Colonic mucosa (tissue), 4 donors: ENCODE measurements around the gene RTP4. TPM values are rescaled to one million over a fixed set of nuclear protein-coding genes. Genes with fewer than 3 reads are reported as not detected.

Experiments
- DNase-seq: peaks from one replicate; pipeline ENCODE4 v3.0.0-alpha.2; 2020
- H3K27ac ChIP-seq: fragments of 200-600 bp; one replicate; pipeline ENCODE4 v1.8.0; 2021
- H3K27me3 ChIP-seq: fragments of 200-600 bp; one replicate; pipeline ENCODE4 v1.8.0; 2021
- H3K36me3 ChIP-seq: fragments of 200-600 bp; one replicate; pipeline ENCODE4 v1.8.0; 2021
- H3K4me1 ChIP-seq: fragments of 200-600 bp; one replicate; pipeline ENCODE4 v1.8.0; 2021; ENCODE audit warnings: mild to moderate bottlenecking
- H3K4me3 ChIP-seq: fragments of 200-600 bp; one replicate; pipeline ENCODE4 v1.8.0; 2021
- H3K9ac ChIP-seq, 2 donors: one replicate each; pipeline ENCODE4 v1.7.0; 2013; ENCODE audit warnings: control low read depth in 2 of 2, low read depth in 2 of 2, low read length in 2 of 2
- H3K9me3 ChIP-seq: fragments of 200-600 bp; one replicate; pipeline ENCODE4 v1.8.0; 2021
- intact Hi-C: fragments of 100-400 bp; cut with DNase I; formaldehyde crosslinking; loops from one replicate; pipeline ENCODE4 v1.14.1; 2022
- total RNA-seq, 2 donors: library from RNA; stranded (reverse); fragmentation: NEBNext Ultra II Directional in 1 of 2; extraction: Animal tissue kit (Norgen Biotek cat#: 25700) in 1 of 2; gene quantifications; one replicate each; pipeline ENCODE4 v1.2.1, GENCODE V29; 2021
- TF ChIP-seq, protein P1 (sequence below): fragments of 200-600 bp; IDR thresholded peaks from one replicate; pipeline ENCODE4 v1.8.0; 2022; ENCODE audit warnings: antibody characterized with exemption, mild to moderate bottlenecking
- donor health status: healthy.
- donor health status: DM: no; HTN: no; CAD: no.
- donor health status: DM: no; HTN: no; CAD: no.

The RTP4 gene
- total RNA-seq, 2 donors from 2014 or later, result 4.3 to 5.3 TPM

DNA sequence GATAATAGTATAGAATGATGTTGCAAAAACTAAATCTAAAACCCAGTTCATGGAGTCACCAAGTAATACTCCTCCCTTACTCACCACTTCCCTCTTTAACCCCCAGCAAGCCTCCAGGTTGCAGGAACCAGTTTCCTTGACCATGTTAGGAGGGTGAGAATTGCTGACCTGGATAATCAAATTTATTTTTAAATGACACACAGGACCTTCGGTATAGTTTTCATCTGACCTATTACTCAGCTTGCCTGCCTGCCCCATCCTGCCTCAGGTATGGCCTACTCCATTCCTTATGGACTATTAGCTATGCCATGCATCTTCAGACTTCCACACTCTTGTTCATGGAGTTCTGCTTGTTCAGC is 883 bp downstream of the RTP4 start:
- H3K27ac ChIP-seq, result peak overlapping the region; percentile 86
- TF ChIP-seq, protein P1, sequence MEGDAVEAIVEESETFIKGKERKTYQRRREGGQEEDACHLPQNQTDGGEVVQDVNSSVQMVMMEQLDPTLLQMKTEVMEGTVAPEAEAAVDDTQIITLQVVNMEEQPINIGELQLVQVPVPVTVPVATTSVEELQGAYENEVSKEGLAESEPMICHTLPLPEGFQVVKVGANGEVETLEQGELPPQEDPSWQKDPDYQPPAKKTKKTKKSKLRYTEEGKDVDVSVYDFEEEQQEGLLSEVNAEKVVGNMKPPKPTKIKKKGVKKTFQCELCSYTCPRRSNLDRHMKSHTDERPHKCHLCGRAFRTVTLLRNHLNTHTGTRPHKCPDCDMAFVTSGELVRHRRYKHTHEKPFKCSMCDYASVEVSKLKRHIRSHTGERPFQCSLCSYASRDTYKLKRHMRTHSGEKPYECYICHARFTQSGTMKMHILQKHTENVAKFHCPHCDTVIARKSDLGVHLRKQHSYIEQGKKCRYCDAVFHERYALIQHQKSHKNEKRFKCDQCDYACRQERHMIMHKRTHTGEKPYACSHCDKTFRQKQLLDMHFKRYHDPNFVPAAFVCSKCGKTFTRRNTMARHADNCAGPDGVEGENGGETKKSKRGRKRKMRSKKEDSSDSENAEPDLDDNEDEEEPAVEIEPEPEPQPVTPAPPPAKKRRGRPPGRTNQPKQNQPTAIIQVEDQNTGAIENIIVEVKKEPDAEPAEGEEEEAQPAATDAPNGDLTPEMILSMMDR, result no peak

DNA sequence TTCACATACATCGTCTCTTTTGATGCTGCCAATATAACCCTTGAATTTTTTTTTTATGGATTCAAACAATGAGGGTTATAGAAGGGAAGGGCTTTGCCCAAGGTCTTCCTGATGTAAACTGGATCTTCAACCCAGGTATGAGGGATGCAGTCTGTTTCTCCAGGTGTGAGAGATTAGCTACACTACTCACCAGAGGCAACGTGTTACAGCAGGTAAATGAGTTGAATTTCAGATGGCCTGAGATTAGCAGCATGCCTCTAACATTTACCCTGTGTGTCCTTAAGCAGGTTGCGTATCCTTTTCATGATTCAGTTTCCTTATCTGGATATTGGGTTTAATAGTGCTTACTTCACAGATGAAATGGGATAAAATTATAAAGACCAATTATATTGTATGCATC is 1.9 kb downstream of the RTP4 start:
- DNase-seq, result no peak
- Histone ChIP-seq H3K36me3 (no peaks in the 10 kb centered on the region), H3K4me1 (no peaks in the 10 kb centered on the region), H3K27me3 (no peaks in the 10 kb centered on the region), H3K9ac (no peak overlapping the region), H3K27ac (no peak overlapping the region), H3K9me3 (no peaks in the 10 kb centered on the region), H3K4me3 (no peak overlapping the region)
- intact Hi-C loops, result no loop called here
- TF ChIP-seq, protein P1, result no peak

More for the DNA sequence above, 883 bp downstream of the RTP4 start:
- intact Hi-C loops, result no loop called here
- H3K4me1 ChIP-seq, result no peaks in the 10 kb centered on the region
- H3K27me3 ChIP-seq, result no peaks in the 10 kb centered on the region
- DNase-seq, result no peak
- H3K36me3 ChIP-seq, result no peaks in the 10 kb centered on the region
- H3K9ac ChIP-seq, result peak overlapping the region; percentile 66 to 91
- peak overlapping the region; percentile 41 for H3K4me3 ChIP-seq
- H3K9me3 ChIP-seq, result no peaks in the 10 kb centered on the region

DNA sequence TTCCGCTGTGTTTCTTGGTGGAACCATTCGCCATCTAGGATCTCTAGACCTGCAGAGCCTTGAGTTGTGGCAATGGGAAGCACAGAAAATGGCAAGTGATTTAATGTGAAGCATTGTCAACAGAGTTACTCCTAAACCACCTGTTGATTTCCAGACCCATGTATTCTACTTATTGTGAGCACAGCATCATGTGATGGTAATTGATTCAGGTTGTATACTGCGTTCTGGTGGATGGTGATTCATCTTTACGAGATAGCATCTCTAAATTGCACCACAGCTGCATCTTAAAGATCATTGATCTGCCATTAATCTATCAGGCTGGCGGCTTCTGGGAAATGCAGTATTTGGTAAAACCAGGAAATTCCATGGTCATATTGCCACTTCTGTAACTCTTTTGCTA is 7.4 kb downstream of the RTP4 start:
- no peaks in the 10 kb centered on the region for H3K36me3 ChIP-seq
- DNase-seq, result no peak
- intact Hi-C loops, result no loop called here
- no peak overlapping the region for H3K4me3 ChIP-seq
- no peaks in the 10 kb centered on the region for H3K27me3 ChIP-seq
- no peaks in the 10 kb centered on the region for H3K4me1 ChIP-seq
- H3K9me3 ChIP-seq, result no peaks in the 10 kb centered on the region
- H3K9ac ChIP-seq, result no peak overlapping the region
- no peak overlapping the region for H3K27ac ChIP-seq
- TF ChIP-seq, protein P1, result no peak

DNA sequence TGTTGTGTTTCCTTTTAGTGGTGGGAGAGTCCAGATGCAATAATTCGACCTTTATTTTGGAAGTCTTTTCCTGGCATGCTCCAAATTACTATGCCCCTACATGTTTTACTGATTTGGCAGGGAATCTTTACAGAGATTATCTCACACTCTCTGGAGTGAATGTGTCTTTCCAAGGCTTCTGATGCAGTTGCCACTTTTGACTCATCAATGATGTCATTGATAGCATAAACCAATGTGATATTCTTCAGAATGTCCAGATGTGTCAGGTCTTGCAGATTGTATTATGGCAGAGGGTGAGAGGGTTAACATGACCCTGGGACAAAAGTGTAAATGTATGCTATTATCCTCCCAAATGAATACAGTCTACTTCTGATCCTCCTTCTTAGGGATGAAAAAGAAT is 9.7 kb downstream of the RTP4 start:
- Histone ChIP-seq H3K4me1 (no peaks in the 10 kb centered on the region), H3K27me3 (no peaks in the 10 kb centered on the region), H3K9me3 (no peaks in the 10 kb centered on the region), H3K9ac (no peak overlapping the region), H3K36me3 (no peaks in the 10 kb centered on the region), H3K27ac (no peak overlapping the region), H3K4me3 (no peak overlapping the region)
- TF ChIP-seq, protein P1, result no peak
- no peak for DNase-seq
- intact Hi-C loops, result no loop called here

DNA sequence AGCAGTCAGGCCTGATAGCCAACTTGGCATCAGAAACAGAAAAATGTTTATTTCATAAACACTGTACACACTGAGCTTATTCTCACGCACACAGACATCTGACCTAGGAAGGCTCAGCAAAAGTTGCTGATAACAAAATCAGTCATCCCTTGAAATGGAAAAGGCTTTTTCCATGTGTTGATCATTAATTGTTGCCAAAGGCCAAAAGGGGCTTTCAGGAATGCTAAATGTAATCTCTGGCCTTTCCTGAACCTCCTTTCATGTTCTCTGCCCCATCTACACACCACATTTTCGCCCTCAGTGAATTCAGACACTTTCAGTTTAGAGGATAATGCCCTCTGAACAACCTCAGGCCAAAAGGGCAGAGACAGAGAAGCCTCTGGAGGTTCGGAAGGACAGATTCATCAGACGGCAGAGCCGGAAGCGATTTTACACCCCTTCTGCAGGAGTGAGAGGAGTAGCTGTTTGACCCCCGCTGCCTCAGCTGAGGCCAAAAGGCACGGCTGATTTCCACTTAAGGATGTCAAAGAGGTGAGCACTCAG is 14.5 kb downstream of the RTP4 start:
- Histone ChIP-seq H3K4me3 (no peak overlapping the region), H3K36me3 (no peaks in the 10 kb centered on the region), H3K27me3 (no peaks in the 10 kb centered on the region), H3K4me1 (no peaks in the 10 kb centered on the region), H3K27ac (no peak overlapping the region), H3K9me3 (no peaks in the 10 kb centered on the region), H3K9ac (no peak overlapping the region)
- TF ChIP-seq, protein P1, result no peak
- DNase-seq, result no peak
- intact Hi-C loops, result no loop called here

DNA sequence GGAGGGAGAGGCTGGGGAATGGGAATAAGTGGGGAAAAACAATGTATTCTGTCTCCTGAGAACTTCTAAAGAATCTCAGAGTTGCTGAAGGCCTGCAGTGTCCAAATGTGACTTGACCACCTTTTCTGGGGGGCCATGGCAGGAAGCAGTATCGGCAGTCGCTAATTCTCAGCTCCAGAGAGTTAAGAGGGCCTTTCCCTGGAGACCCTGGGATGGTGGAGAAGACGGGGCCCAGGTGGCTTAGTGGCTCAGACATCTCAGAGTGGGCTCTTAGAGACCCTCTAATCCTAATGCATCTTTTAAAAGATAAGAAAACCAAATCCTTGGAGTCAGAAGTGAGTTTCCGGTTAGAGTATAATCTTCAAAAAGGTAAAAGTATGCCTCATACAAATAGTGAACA is 15.1 kb downstream of the RTP4 start:
- TF ChIP-seq, protein P1, result no peak
- no peak overlapping the region for H3K27ac ChIP-seq
- no peaks in the 10 kb centered on the region for H3K27me3 ChIP-seq
- no peaks in the 10 kb centered on the region for H3K4me1 ChIP-seq
- H3K36me3 ChIP-seq, result no peaks in the 10 kb centered on the region
- no peak for DNase-seq
- H3K4me3 ChIP-seq, result no peak overlapping the region
- no peak overlapping the region for H3K9ac ChIP-seq
- H3K9me3 ChIP-seq, result no peaks in the 10 kb centered on the region
- intact Hi-C loops, result no loop called here
